Stimulated activated memory B cell treated with anti-CD40 and anti-IgM and Interleukin-4, amounts not matched to agents 10 μg/mL and 1 μg/mL and 100 μg/mL, for 72 hours (primary cell): ENCODE measurements around the gene ANKRD50.

Experiments
- ATAC-seq: fragments of 150-1000 bp; cut with Tn5 transposase; 2 replicates; pipeline ENCODE4 v1.10.0; 2021
- H3K27ac Mint-ChIP-seq: one replicate; pipeline ENCODE4 v1.8.0; 2022; ENCODE audit warnings: mild to moderate bottlenecking, mixed read lengths
- H3K27me3 Mint-ChIP-seq: one replicate; pipeline ENCODE4 v1.8.0; 2022; ENCODE audit warnings: mixed read lengths
- H3K36me3 Mint-ChIP-seq: one replicate; pipeline ENCODE4 v1.8.0; 2022; ENCODE audit warnings: mixed read lengths
- H3K4me1 Mint-ChIP-seq: one replicate; pipeline ENCODE4 v1.8.0; 2022; ENCODE audit warnings: mixed read lengths
- H3K4me3 Mint-ChIP-seq: one replicate; pipeline ENCODE4 v1.8.0; 2022; ENCODE audit warnings: mild to moderate bottlenecking, moderate library complexity, mixed read lengths
- H3K9me3 Mint-ChIP-seq: one replicate; pipeline ENCODE4 v1.8.0; 2022; ENCODE audit warnings: mixed read lengths

The ANKRD50 gene

DNA sequence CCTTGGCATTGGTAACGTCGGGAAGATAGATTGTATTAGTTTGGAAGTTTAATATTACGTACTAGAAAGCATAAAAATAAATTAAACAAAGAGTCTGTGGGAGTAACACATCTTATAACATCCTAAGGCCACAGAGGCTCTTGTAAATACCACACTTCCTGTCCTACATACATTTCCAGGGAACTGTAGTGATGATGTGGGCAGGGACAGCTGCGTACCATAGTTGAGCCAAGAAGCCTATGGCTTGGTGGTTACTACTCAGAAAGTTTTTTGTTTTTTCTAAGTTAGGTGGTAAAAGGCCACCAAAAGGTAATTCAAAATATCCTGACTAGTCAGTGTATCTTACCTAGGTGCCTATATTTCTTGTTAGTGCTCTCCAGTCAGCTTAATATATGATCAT is 4.6 kb upstream of the ANKRD50 start:
- no peaks in the 10 kb centered on the region for H3K36me3 Mint-ChIP-seq
- H3K4me3 Mint-ChIP-seq: no peak overlapping the region

DNA sequence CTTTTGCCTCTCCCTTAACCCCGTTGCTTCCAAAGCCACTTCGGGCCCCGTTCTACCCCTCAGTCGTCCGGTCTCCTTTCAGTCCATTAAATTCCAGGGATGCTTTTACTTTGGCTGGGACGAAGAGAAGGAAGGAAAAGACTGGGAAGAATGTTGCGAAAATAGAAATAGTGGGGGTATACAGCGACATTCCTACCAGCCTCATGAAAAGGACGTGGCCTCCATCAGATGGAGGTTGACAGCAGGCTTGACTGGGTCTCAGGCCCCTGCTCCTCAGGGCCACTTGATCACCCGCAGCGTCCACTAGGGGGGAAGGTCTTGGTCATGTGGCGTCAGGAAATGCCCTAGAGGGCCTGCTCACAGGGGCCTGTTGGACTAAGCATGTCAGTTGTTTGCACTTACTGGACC is 657 bp upstream of the ANKRD50 start:
- Mint-ChIP-seq H3K27me3 (peaks cover 9% of the 10 kb centered on the region), H3K4me3 (peak overlapping the region; percentile 87), H3K27ac (peak overlapping the region; percentile 57), H3K9me3 (no peaks in the 10 kb centered on the region), H3K36me3 (no peaks in the 10 kb centered on the region), H3K4me1 (peaks cover 9% of the 10 kb centered on the region)
- ATAC-seq: peak; percentile 26

More for the DNA sequence above, 4.6 kb upstream of the ANKRD50 start:
- Mint-ChIP-seq H3K27me3 (no peaks in the 10 kb centered on the region), H3K27ac (no peak overlapping the region), H3K4me1 (peaks cover 9% of the 10 kb centered on the region), H3K9me3 (no peaks in the 10 kb centered on the region)
- no peak for ATAC-seq

DNA sequence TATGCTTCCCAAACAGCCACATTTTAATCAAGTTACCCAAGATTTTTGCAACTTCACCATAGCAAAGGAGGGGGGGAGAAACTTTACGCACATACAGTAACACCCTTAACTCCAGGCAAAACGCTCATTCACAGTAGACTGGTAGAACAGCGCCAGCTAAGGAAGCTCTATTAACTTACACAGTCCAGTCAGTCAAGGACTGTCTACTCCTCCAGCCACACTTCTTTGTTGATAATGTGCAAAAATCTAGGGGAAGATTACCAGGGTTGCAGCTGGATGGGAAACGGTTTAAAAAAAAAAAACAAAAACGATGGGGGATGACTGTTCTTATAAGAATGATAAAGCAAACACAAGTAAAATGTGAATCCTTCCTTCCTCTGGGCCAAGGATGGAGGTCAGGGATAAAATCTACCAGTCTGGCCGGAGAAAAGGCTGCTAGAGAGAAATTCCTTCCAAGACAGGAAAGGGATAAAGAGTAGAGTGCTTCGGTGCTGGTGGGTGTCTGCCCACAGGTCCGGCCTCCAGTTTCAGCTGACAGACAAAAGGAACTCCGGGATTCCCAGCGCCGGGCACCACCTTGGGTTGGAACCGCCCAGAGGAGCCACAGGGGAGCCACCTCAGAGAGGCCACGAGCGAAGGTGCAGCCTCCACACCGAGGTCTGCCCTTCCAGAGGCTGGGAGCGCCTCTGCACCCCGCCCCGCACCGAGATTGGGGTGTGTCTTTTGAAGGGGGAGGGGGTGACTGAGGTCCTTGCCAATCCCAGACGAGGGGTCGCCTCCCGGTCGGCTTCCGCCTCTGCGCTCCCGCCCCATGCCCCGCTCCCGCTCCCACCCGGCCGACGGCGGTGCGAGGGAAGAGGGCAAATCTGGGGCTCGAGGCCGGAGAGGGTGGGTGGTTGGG is 811 bp downstream of the ANKRD50 start:
- peak; percentile 20 for ATAC-seq
- Mint-ChIP-seq H3K9me3 (no peaks in the 10 kb centered on the region), H3K4me3 (no peak overlapping the region), H3K4me1 (peaks cover 9% of the 10 kb centered on the region), H3K27ac (no peak overlapping the region), H3K36me3 (no peaks in the 10 kb centered on the region), H3K27me3 (peaks cover 9% of the 10 kb centered on the region)

DNA sequence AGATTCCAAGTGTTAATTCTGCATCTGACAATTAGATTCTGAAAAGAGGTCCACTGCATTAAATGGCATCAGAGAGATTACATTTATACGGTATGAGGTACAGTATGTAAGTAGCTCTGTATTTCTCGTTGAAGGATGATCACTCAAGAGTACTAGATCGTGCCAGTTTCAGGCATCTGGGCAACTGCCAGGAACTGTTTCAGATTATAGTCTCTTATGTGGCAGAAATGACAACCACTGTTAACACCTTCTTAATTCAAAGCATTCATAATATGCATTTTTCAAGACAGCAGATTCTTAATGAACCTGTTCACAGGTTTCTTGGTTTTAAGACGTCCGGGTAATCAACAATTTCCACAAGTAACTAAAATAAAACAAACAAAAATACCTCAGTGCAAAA is 1.6 kb downstream of the ANKRD50 start:
- no peaks in the 10 kb centered on the region for H3K9me3 Mint-ChIP-seq

DNA sequence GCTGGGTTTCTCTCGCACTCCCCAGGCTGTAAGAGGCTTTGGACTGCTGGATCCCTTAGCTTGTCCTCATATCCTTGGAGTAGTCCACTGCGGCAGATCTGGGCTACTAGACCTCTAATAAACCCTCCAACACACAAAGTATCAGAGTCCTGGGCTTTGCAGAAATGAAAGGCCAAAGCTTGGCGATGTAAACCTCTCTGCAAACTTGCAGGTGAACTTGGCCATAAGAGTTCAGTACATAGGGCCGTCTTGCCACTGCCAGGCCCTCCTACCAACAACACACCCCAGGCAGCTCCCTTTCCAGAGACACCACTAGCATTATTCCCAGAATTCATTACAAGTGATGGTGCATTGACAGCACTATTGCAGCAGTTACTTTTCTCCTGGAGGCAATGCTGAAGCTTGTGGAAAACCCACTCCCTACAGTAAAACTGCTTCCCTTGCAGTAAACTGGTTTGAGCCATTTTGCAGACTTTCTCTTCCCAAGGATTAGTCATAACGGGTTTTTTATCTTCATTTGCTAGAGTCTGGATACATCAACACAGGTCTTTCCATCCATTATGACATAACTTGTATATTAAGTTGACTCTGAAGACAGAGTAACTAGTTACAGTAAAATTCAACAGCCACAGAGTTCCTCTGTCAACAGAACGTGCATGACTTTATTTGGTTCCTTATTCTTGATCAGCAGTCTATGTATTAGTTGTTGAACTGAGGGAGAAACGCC is 2.4 kb downstream of the ANKRD50 start:
- Mint-ChIP-seq H3K27me3 (peaks cover 9% of the 10 kb centered on the region), H3K27ac (no peak overlapping the region), H3K36me3 (no peaks in the 10 kb centered on the region), H3K4me1 (peaks cover 9% of the 10 kb centered on the region), H3K9me3 (no peaks in the 10 kb centered on the region), H3K4me3 (no peak overlapping the region)
- no peak for ATAC-seq

More for the DNA sequence above, 1.6 kb downstream of the ANKRD50 start:
- H3K27ac Mint-ChIP-seq: no peak overlapping the region
- no peak overlapping the region for H3K4me3 Mint-ChIP-seq
- H3K27me3 Mint-ChIP-seq: peaks cover 9% of the 10 kb centered on the region
- peaks cover 9% of the 10 kb centered on the region for H3K4me1 Mint-ChIP-seq
- H3K36me3 Mint-ChIP-seq: no peaks in the 10 kb centered on the region
- ATAC-seq: no peak

DNA sequence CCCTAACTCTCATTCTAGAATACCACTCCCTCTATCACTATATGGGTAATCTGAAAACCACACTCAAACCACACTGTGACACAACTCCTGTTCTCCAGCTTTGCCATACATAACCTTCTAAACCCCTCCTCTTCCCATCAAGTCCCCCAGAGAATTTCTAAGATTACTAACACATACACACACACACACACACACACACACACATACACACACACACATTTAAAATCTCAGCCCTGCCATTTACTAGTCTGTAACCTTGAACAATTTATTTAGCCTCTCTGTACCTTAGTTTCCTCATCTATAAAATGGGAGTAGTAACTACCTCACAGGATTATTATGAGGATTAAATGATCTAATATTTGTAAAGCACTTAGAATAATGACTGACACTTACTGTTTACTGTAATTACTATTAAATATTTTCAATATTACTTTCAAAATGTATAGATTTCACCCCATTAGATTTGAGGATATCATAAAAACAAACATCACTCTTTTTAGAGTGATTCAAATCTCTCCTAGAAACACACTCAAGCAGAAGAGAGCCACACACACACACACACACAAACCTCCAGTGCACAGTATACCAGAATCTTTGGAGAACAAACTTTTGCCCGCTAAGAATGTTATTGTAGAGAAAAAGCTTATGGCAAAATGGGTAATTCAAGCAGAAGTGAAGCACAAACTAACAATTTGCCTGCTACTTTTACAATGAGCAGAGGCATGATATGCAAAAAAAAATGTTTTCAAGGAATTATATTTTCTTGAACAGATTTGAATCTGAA is 3.8 kb downstream of the ANKRD50 start:
- Mint-ChIP-seq H3K9me3 (no peaks in the 10 kb centered on the region), H3K27ac (no peak overlapping the region), H3K36me3 (no peaks in the 10 kb centered on the region)

DNA sequence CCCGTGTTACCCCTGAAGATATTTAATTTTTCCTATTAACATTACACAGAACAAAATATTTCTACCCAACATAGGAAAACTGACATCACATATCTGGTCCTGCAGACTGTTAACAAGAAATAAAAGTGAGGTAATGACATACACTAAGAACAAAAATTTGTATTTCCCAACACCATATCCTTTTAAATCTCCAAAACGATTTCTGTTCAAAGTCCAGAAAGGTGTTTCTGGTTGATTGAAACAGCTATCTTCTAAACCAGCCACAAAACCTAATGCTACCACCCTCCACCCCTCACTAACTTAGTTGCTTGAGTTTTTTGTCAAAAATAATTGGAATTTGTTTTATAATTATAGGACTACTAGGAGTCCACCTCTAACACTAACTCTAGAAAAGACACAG is 7.1 kb downstream of the ANKRD50 start:
- Mint-ChIP-seq H3K9me3 (no peaks in the 10 kb centered on the region), H3K27ac (no peak overlapping the region), H3K4me1 (no peaks in the 10 kb centered on the region), H3K36me3 (no peaks in the 10 kb centered on the region), H3K4me3 (no peak overlapping the region), H3K27me3 (peaks cover 9% of the 10 kb centered on the region)
- ATAC-seq: no peak

More for the DNA sequence above, 3.8 kb downstream of the ANKRD50 start:
- H3K4me1 Mint-ChIP-seq: peaks cover 9% of the 10 kb centered on the region
- no peak overlapping the region for H3K4me3 Mint-ChIP-seq
- no peak for ATAC-seq
- H3K27me3 Mint-ChIP-seq: peaks cover 9% of the 10 kb centered on the region

DNA sequence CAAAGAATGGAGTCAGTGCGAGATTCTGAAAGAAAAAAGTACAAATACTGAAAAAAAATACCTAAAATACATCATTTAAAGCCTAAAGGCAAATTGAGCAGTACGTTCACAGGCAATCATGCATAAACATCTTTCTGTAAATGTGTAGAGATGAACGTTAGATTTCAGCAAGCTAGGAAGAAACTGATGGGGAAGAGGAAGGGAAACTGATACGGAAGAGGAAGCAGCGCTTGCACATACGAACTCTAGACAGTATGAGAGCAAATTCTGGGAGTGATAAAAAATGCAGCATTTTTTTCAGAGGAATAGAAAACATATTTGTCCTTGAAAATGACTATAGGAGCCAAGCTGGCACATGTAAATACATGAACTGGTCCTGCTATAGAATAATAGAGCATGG is 9.4 kb downstream of the ANKRD50 start:
- peaks cover 2% of the 10 kb centered on the region for H3K9me3 Mint-ChIP-seq
- ATAC-seq: peak; percentile 34
- H3K4me3 Mint-ChIP-seq: no peak overlapping the region
- H3K27me3 Mint-ChIP-seq: peaks cover under 1% of the 10 kb centered on the region
- no peak overlapping the region for H3K27ac Mint-ChIP-seq
- no peaks in the 10 kb centered on the region for H3K36me3 Mint-ChIP-seq
- no peaks in the 10 kb centered on the region for H3K4me1 Mint-ChIP-seq

DNA sequence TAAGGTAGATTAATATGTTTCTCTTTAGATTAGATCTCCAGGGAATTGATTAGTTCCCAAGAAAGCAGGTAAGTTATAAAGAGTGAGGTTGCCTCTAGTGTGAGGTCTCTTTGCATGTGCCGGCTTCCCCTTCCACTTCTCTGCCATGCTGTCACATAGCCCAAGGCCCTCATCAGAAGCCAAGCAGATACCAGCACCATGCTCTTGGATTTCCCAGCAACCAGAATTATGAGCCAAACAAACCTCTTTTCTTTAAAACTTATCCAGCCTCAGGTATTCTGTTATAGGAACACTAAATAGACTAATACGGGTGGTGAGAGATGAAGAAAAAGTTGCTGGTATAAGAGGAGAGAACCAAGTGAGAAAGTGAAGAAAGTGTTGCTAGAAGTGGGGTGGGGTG is 15.1 kb downstream of the ANKRD50 start:
- no peak overlapping the region for H3K4me3 Mint-ChIP-seq
- H3K36me3 Mint-ChIP-seq: no peaks in the 10 kb centered on the region
- no peak overlapping the region for H3K27ac Mint-ChIP-seq
- H3K9me3 Mint-ChIP-seq: peaks cover 12% of the 10 kb centered on the region
- H3K4me1 Mint-ChIP-seq: no peaks in the 10 kb centered on the region
- H3K27me3 Mint-ChIP-seq: no peaks in the 10 kb centered on the region
- no peak for ATAC-seq

DNA sequence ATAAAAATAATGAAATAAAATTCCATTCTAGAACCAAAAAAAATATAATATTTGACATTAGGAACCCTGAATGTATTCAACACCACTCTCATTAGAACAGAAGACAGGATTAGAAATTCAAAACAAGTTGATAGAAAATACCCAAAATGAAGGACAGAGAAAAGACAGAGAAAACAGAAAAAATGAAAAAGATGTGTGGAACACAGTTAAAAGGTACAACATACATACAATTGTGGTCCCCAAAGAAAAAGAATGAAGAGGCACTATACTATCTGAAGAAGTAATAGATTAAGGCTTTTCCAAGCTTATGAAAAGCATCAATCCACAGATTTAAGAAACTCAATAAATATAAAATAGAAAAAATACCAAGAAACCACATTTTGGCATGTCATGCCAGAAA is 16.4 kb downstream of the ANKRD50 start:
- no peaks in the 10 kb centered on the region for H3K4me1 Mint-ChIP-seq
- H3K4me3 Mint-ChIP-seq: no peak overlapping the region
- ATAC-seq: no peak
- H3K9me3 Mint-ChIP-seq: peaks cover 12% of the 10 kb centered on the region
- no peaks in the 10 kb centered on the region for H3K27me3 Mint-ChIP-seq
- H3K36me3 Mint-ChIP-seq: no peaks in the 10 kb centered on the region
- H3K27ac Mint-ChIP-seq: no peak overlapping the region

DNA sequence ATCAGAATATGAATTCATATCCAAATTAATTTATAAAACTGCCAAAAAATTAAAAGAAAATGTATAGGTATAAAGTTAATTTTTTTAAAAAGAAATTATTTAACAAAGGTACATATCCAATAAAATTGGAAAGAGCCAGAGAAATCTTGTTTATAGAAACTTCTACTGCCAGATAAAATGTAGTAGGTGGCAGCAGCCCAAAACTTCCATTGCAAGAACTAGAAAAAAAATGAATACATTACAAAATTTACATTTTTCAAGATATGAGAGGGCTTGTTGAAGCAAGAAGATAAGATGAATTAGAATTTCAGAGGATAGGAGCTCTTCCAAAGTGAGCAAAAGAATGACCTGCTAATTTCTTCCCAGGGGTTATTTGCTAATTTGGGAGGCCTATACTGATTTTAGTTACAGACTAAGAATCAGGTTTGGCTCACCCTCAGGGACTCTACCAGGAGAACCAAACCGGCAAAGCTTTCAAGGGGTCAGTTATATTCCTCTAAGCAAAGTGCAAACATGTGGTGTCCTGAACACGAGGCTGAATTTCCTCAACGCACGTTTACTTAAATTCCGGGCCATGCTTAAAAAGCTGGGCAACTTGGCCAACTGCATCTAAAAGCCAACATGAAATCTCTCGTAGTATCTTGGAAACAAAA is 17.5 kb downstream of the ANKRD50 start:
- Mint-ChIP-seq H3K4me1 (no peaks in the 10 kb centered on the region), H3K4me3 (no peak overlapping the region), H3K27ac (no peak overlapping the region), H3K27me3 (no peaks in the 10 kb centered on the region), H3K9me3 (peaks cover 12% of the 10 kb centered on the region), H3K36me3 (no peaks in the 10 kb centered on the region)
- ATAC-seq: no peak

DNA sequence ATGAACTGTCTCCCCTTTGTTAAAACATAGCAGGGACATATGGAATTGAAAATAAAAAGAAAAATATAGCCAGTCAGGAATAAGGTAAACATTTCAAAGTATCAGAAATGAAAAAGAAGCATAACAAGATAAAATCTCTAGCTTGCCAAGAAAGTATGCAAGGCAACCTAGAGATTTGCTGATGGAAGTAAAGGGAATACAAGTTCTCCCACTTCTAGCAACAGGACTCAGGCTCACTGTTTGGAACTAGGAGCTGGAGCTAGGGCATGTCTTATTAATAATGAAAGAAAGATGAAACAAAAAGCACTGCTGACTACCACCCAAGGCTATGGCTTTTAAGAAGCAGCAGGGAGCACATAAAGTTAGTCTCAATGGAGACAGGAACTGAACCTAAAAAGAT is 18.2 kb downstream of the ANKRD50 start:
- Mint-ChIP-seq H3K27ac (no peak overlapping the region), H3K4me1 (no peaks in the 10 kb centered on the region), H3K9me3 (peaks cover 12% of the 10 kb centered on the region), H3K27me3 (no peaks in the 10 kb centered on the region), H3K4me3 (no peak overlapping the region), H3K36me3 (no peaks in the 10 kb centered on the region)
- no peak for ATAC-seq

DNA sequence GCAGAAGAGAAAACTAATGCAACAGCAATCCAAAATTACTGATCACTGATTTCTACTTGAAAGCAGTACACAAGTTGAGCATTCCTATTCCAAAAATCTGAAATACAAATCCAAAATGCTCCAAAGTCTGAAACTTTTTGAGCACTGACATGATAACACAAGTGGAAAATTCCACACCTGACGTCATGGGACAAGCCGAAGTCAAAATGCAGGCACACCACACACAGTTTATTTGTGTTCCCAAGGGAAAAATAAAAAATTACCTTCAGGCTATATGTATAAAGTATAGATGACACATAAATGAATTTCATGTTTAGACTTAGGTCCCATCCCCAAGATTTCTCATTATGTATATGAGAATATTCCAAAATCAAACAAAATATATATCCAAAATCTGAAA is 20.7 kb downstream of the ANKRD50 start:
- no peak for ATAC-seq
- Mint-ChIP-seq H3K9me3 (peaks cover 6% of the 10 kb centered on the region), H3K36me3 (no peaks in the 10 kb centered on the region), H3K4me3 (no peak overlapping the region), H3K4me1 (no peaks in the 10 kb centered on the region), H3K27me3 (no peaks in the 10 kb centered on the region), H3K27ac (no peak overlapping the region)

DNA sequence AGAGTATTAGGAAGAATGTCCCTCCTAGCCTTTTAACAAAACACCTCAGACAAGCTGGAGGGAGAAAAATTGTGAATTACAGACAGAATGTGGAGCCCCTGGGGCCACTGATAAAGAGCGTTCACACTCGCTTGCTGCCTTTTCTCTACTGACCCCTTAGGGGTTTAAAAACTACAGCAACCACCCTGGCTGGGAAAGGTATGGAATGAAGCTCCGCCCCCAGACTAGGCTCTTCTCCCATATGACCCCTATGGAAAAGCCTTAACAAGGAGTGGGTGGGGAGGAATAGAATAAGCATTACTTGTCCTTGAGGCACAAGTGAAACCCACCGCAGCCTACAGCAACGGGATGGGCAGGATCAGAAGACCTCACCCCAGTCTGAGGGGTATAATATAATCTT is 26.3 kb downstream of the ANKRD50 start:
- no peaks in the 10 kb centered on the region for H3K4me1 Mint-ChIP-seq
- no peaks in the 10 kb centered on the region for H3K36me3 Mint-ChIP-seq
- ATAC-seq: no peak
- no peak overlapping the region for H3K4me3 Mint-ChIP-seq
- no peaks in the 10 kb centered on the region for H3K27me3 Mint-ChIP-seq
- H3K9me3 Mint-ChIP-seq: no peaks in the 10 kb centered on the region
- no peak overlapping the region for H3K27ac Mint-ChIP-seq

DNA sequence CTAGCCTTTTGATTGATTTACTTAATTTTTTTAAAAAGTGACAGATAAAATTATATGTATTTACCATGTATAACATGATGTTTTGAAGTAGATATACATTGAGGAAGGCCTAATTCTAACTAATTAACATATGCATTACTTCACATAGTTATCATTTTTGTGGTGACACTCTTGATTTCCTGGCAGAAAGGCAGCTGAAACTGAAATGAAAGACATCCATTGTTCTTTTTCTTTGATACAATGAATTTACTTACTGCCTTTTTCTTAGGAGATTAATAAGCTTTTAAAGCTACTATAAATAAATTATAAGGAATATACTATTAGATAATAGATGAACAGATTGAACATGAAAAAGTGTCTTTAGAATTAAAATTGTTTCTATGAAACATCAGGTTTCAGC is 26.7 kb downstream of the ANKRD50 start:
- Mint-ChIP-seq H3K9me3 (no peaks in the 10 kb centered on the region), H3K27ac (no peak overlapping the region), H3K36me3 (no peaks in the 10 kb centered on the region), H3K4me3 (no peak overlapping the region), H3K4me1 (no peaks in the 10 kb centered on the region), H3K27me3 (no peaks in the 10 kb centered on the region)
- ATAC-seq: no peak
